Trophoblast cell (in vitro differentiated cells and primary cell): Measurements from ENCODE around the gene SP8.

ENCODE experiments used
- DNase-seq, 2 donors: peaks; one replicate each; pipeline ENCODE4 v3.0.0-alpha.2; 2016
- H2AFZ ChIP-seq: 2 replicates; pipeline ENCODE4 v1.6.1; 2013; ENCODE audit warnings: low read length, moderate library complexity, mild to moderate bottlenecking; ENCODE audit not compliant: insufficient read depth, poor library complexity
- H2AK5ac ChIP-seq: 2 replicates; pipeline ENCODE4 v1.6.1; 2013; ENCODE audit warnings: mild to moderate bottlenecking, low read length
- H2BK120ac ChIP-seq: 2 replicates; pipeline ENCODE4 v1.6.1; 2013; ENCODE audit warnings: low read length, mild to moderate bottlenecking, moderate library complexity; ENCODE audit not compliant: insufficient read depth, poor library complexity
- H2BK12ac ChIP-seq: 2 replicates; pipeline ENCODE4 v1.6.1; 2013; ENCODE audit warnings: mild to moderate bottlenecking, low read length, moderate library complexity
- H2BK5ac ChIP-seq: 2 replicates; pipeline ENCODE4 v1.6.1; 2013; ENCODE audit warnings: low read length, low read depth, moderate library complexity, mild to moderate bottlenecking; ENCODE audit not compliant: poor library complexity
- H3K14ac ChIP-seq: 2 replicates; pipeline ENCODE4 v1.6.1; 2013; ENCODE audit warnings: mild to moderate bottlenecking, low read length
- H3K18ac ChIP-seq: 2 replicates; pipeline ENCODE4 v1.6.1; 2013; ENCODE audit warnings: mild to moderate bottlenecking, low read length
- H3K23ac ChIP-seq: 2 replicates; pipeline ENCODE4 v1.6.1; 2013; ENCODE audit warnings: low read length
- H3K27ac ChIP-seq: 2 replicates; pipeline ENCODE4 v1.5.1; 2013; ENCODE audit warnings: low read depth, mild to moderate bottlenecking, inconsistent platforms, low read length, moderate library complexity
- H3K27me3 ChIP-seq: 2 replicates; pipeline ENCODE4 v1.6.1; 2013; ENCODE audit warnings: inconsistent platforms, mild to moderate bottlenecking, low read length, moderate library complexity; ENCODE audit not compliant: insufficient read depth
- H3K36me3 ChIP-seq, 2 experiments: 1 replicate in 1 of 2; 2 replicates in 1 of 2; pipeline ENCODE4 v1.6.1; 2013; ENCODE audit warnings: low read length in 2 of 2, mild to moderate bottlenecking in 2 of 2, moderate library complexity in 1 of 2; ENCODE audit not compliant: insufficient read depth in 2 of 2, control insufficient read depth in 1 of 2
- H3K4ac ChIP-seq: 2 replicates; pipeline ENCODE4 v1.6.1; 2013; ENCODE audit warnings: low read depth, mild to moderate bottlenecking, low read length, moderate library complexity
- H3K4me1 ChIP-seq, 2 experiments: 1 replicate in 1 of 2; 2 replicates in 1 of 2; pipeline ENCODE4 v1.6.1; 2013; ENCODE audit warnings: low read length in 2 of 2, mild to moderate bottlenecking in 2 of 2, moderate library complexity in 1 of 2; ENCODE audit not compliant: insufficient read depth in 2 of 2, control insufficient read depth in 1 of 2
- H3K4me2 ChIP-seq: 2 replicates; pipeline ENCODE4 v1.6.1; 2013; ENCODE audit warnings: inconsistent platforms, mild to moderate bottlenecking, low read length, moderate library complexity
- H3K4me3 ChIP-seq: 2 replicates; pipeline ENCODE4 v1.5.1; 2013; ENCODE audit warnings: mild to moderate bottlenecking, low read depth, low read length, inconsistent platforms
- H3K79me1 ChIP-seq: one replicate; pipeline ENCODE4 v1.6.1; 2013; ENCODE audit warnings: low read length
- H3K79me2 ChIP-seq: 2 replicates; pipeline ENCODE4 v1.6.1; 2013; ENCODE audit warnings: low read length, mild to moderate bottlenecking; ENCODE audit not compliant: control insufficient read depth, insufficient read depth, poor library complexity
- H3K9ac ChIP-seq: 2 replicates; pipeline ENCODE4 v1.6.1; 2013; ENCODE audit warnings: mild to moderate bottlenecking, low read length
- H3K9me3 ChIP-seq: 2 replicates; pipeline ENCODE4 v1.6.1; 2013; ENCODE audit warnings: low read depth, mild to moderate bottlenecking, control low read depth, inconsistent platforms, low read length; ENCODE audit not compliant: insufficient read depth
- H4K12ac ChIP-seq: 2 replicates; pipeline ENCODE4 v1.6.1; 2013; ENCODE audit warnings: low read depth, mild to moderate bottlenecking, low read length, moderate library complexity
- H4K8ac ChIP-seq: 2 replicates; pipeline ENCODE4 v1.6.1; 2013; ENCODE audit warnings: low read depth, mild to moderate bottlenecking, low read length, moderate library complexity
- H4K91ac ChIP-seq: one replicate; pipeline ENCODE4 v1.6.1; 2013; ENCODE audit warnings: low read depth, mild to moderate bottlenecking, low read length, moderate library complexity
- WGBS: extraction: QIAGEN DNeasy Blood & Tissue Kit; methylation state at CpG from one replicate; pipeline ENCODE4 v1.1.7; 2013; ENCODE audit warnings: missing lambda C conversion rate; ENCODE audit not compliant: insufficient read length, insufficient coverage; ENCODE audit errors: extremely low coverage; 5-methylcytosine and 5-hydroxymethylcytosine counted together

SP8 gene

GRCh38 chr7:20799566-20800366 is 13.1 kb upstream of the SP8 start:
- no CpG with 5 or more reads among the region's 5 CpGs for WGBS

GRCh38 chr7:20798694-20799121 is 12.0 kb upstream of the SP8 start:
- no CpG with 5 or more reads among the region's 15 CpGs for WGBS
- no peak overlapping the region for H4K8ac ChIP-seq
- H3K36me3 ChIP-seq = no peaks in the 10 kb centered on the region
- H3K27ac ChIP-seq = no peak overlapping the region
- no peak overlapping the region for H3K4me3 ChIP-seq
- H2AFZ ChIP-seq = no peak overlapping the region
- no peak overlapping the region for H3K14ac ChIP-seq
- H3K27me3 ChIP-seq = peaks cover 41% of the 10 kb centered on the region
- H3K23ac ChIP-seq = peak overlapping the region; percentile 27
- H4K12ac ChIP-seq = no peak overlapping the region
- DNase-seq = no peak
- no peak overlapping the region for H3K18ac ChIP-seq
- peak overlapping the region; percentile 80 for H3K4me2 ChIP-seq
- H4K91ac ChIP-seq = no peak overlapping the region
- H3K79me1 ChIP-seq = no peaks in the 10 kb centered on the region
- H2AK5ac ChIP-seq = no peak overlapping the region
- H3K9ac ChIP-seq = no peak overlapping the region
- H3K79me2 ChIP-seq = no peaks in the 10 kb centered on the region
- H2BK12ac ChIP-seq = no peak overlapping the region
- H3K9me3 ChIP-seq = peaks cover 4% of the 10 kb centered on the region
- peaks cover 0 to 10% of the 10 kb centered on the region in 2 experiments for H3K4me1 ChIP-seq
- no peak overlapping the region for H3K4ac ChIP-seq
- H2BK5ac ChIP-seq = no peak overlapping the region
- no peak overlapping the region for H2BK120ac ChIP-seq

More at GRCh38 chr7:20799566-20800366, 13.1 kb upstream of the SP8 start:
- no peak overlapping the region for H4K12ac ChIP-seq
- no peak overlapping the region for H3K27ac ChIP-seq
- H3K4ac ChIP-seq = no peak overlapping the region
- no peaks in the 10 kb centered on the region for H3K79me1 ChIP-seq
- no peak overlapping the region for H2AFZ ChIP-seq
- no peak overlapping the region for H2BK120ac ChIP-seq
- H4K91ac ChIP-seq = no peak overlapping the region
- H3K79me2 ChIP-seq = no peaks in the 10 kb centered on the region
- no peak overlapping the region for H2BK5ac ChIP-seq
- DNase-seq = no peak
- H3K4me1 ChIP-seq = peaks cover 0 to 10% of the 10 kb centered on the region in 2 experiments
- H3K4me2 ChIP-seq = no peak overlapping the region
- H3K36me3 ChIP-seq = no peaks in the 10 kb centered on the region
- no peak overlapping the region for H3K23ac ChIP-seq
- H4K8ac ChIP-seq = no peak overlapping the region
- peaks cover 31% of the 10 kb centered on the region for H3K27me3 ChIP-seq
- H3K18ac ChIP-seq = no peak overlapping the region
- no peak overlapping the region for H3K9ac ChIP-seq
- peaks cover 2% of the 10 kb centered on the region for H3K9me3 ChIP-seq
- no peak overlapping the region for H3K14ac ChIP-seq
- no peak overlapping the region for H2BK12ac ChIP-seq
- no peak overlapping the region for H2AK5ac ChIP-seq
- no peak overlapping the region for H3K4me3 ChIP-seq

- H3K4me3 ChIP-seq = peak overlapping the region; percentile 65
- H3K4me2 ChIP-seq = peak overlapping the region; percentile 80
- H3K79me2 ChIP-seq = no peaks in the 10 kb centered on the region
- no peak overlapping the region for H2BK120ac ChIP-seq
- H3K4me1 ChIP-seq = peaks cover 0 to 10% of the 10 kb centered on the region in 2 experiments
- H2BK12ac ChIP-seq = no peak overlapping the region
- H4K8ac ChIP-seq = no peak overlapping the region
- DNase-seq = peak; percentile 30 to 54
- H3K9me3 ChIP-seq = peaks cover 4% of the 10 kb centered on the region
- H3K27ac ChIP-seq = no peak overlapping the region
- H3K79me1 ChIP-seq = no peaks in the 10 kb centered on the region
- no peak overlapping the region for H2AK5ac ChIP-seq
- no peak overlapping the region for H4K12ac ChIP-seq
- no peak overlapping the region for H3K18ac ChIP-seq
- H4K91ac ChIP-seq = no peak overlapping the region
- no peak overlapping the region for H3K9ac ChIP-seq
- H3K4ac ChIP-seq = no peak overlapping the region
- H2BK5ac ChIP-seq = no peak overlapping the region
- no peaks in the 10 kb centered on the region for H3K36me3 ChIP-seq
- H3K23ac ChIP-seq = no peak overlapping the region
- no peak overlapping the region for H3K14ac ChIP-seq
- WGBS = no CpG with 5 or more reads among the region's 77 CpGs
- H2AFZ ChIP-seq = no peak overlapping the region
- peaks cover 46% of the 10 kb centered on the region for H3K27me3 ChIP-seq
Measured at GRCh38 chr7:20798081-20798693, 11.5 kb upstream of the SP8 start.

- H3K27me3 ChIP-seq = peaks cover 49% of the 10 kb centered on the region
- H3K4ac ChIP-seq = no peak overlapping the region
- no CpG with 5 or more reads among the region's 40 CpGs for WGBS
- no peak overlapping the region for H2AK5ac ChIP-seq
- no peak overlapping the region for H2BK12ac ChIP-seq
- H4K8ac ChIP-seq = no peak overlapping the region
- H3K4me2 ChIP-seq = peak overlapping the region; percentile 80
- no peak overlapping the region for H2AFZ ChIP-seq
- H2BK120ac ChIP-seq = no peak overlapping the region
- H3K27ac ChIP-seq = no peak overlapping the region
- H3K4me1 ChIP-seq = peaks cover 0 to 10% of the 10 kb centered on the region in 2 experiments
- H3K79me2 ChIP-seq = no peaks in the 10 kb centered on the region
- no peaks in the 10 kb centered on the region for H3K36me3 ChIP-seq
- no peaks in the 10 kb centered on the region for H3K79me1 ChIP-seq
- no peak overlapping the region for H3K18ac ChIP-seq
- no peak overlapping the region for H3K23ac ChIP-seq
- peaks cover 4% of the 10 kb centered on the region for H3K9me3 ChIP-seq
- H3K14ac ChIP-seq = no peak overlapping the region
- peak overlapping the region; percentile 65 for H3K4me3 ChIP-seq
- H4K12ac ChIP-seq = no peak overlapping the region
- no peak overlapping the region for H3K9ac ChIP-seq
- peak; percentile 19 to 51 for DNase-seq
- no peak overlapping the region for H4K91ac ChIP-seq
- no peak overlapping the region for H2BK5ac ChIP-seq
Measured at GRCh38 chr7:20797462-20798080, 10.9 kb upstream of the SP8 start.
